Fibroblast of mammary gland (primary cell): Measurements from ENCODE around the gene TPPP.

Experiments
- DNase-seq: peaks from one replicate; pipeline ENCODE4 v3.0.0-alpha.2; 2010; ENCODE audit warnings: low read depth
- H3K4me3 ChIP-seq: 2 replicates; pipeline ENCODE4 v1.5.1; 2011; ENCODE audit warnings: low read depth, mild to moderate bottlenecking, low read length, moderate library complexity; ENCODE audit not compliant: control insufficient read depth
- CTCF ChIP-seq: conservative IDR thresholded peaks from 2 replicates; pipeline ENCODE4 v1.5.1; 2011; ENCODE audit warnings: low read depth, low read length, inconsistent platforms; ENCODE audit not compliant: control insufficient read depth, insufficient read depth

TPPP gene

GRCh38 chr5:677131-678101 lies 15.7 kb downstream of the TPPP start:
- TF ChIP-seq CTCF = no peak
- H3K4me3 ChIP-seq = no peak overlapping the region
- DNase-seq = no peak

- no peak overlapping the region for H3K4me3 ChIP-seq
- no peak for TF ChIP-seq CTCF
- DNase-seq = no peak
These were observed 16.5 kb downstream of the TPPP start for GRCh38 chr5:676699-677076.

GRCh38 chr5:675871-676698 lies 17.1 kb downstream of the TPPP start:
- DNase-seq = no peak
- no peak overlapping the region for H3K4me3 ChIP-seq
- TF ChIP-seq CTCF = no peak

- H3K4me3 ChIP-seq = no peak overlapping the region
- DNase-seq = no peak
- TF ChIP-seq CTCF = no peak
These were observed 17.9 kb downstream of the TPPP start for GRCh38 chr5:675111-675870.

GRCh38 chr5:674630-675011 lies 18.5 kb downstream of the TPPP start:
- H3K4me3 ChIP-seq = no peak overlapping the region
- no peak for TF ChIP-seq CTCF
- DNase-seq = no peak
